ENCODE data around the gene BASP1. TPM values are rescaled to one million over a fixed set of nuclear protein-coding genes. Genes with fewer than 3 reads are reported as not detected.

Gene BASP1
- polyA plus RNA-seq, 3 donors from 2014 or later: 1.6 to 7.2 (median 5.3) TPM

GRCh38 chr5:17282283-17283120 lies 65.1 kb downstream of the BASP1 start:
- no peaks in the 10 kb centered on the region for H3K36me3 Mint-ChIP-seq
- peak overlapping the region in 1 of 6 donors; percentile 26 for H3K27ac Mint-ChIP-seq
- no peak overlapping the region for H3K4me3 Mint-ChIP-seq
- DNase-seq: no peak
- H3K9me3 Mint-ChIP-seq: peaks cover 5 to 48% (median 7%) of the 10 kb centered on the region in 6 donors
- H3K27me3 Mint-ChIP-seq (ENCODE audit: low read depth in 3 of 3): peaks cover 0 to 1% (median 0%) of the 10 kb centered on the region in 3 donors
- peaks cover 0 to 2% of the 10 kb centered on the region in 2 donors for H3K4me1 Mint-ChIP-seq

GRCh38 chr5:17283121-17283415 lies 65.6 kb downstream of the BASP1 start:
- Mint-ChIP-seq H3K9me3 (peaks cover 5 to 53% (median 9%) of the 10 kb centered on the region in 6 donors), H3K27ac (peak overlapping the region in 1 of 6 donors; percentile 26)

GRCh38 chr5:17287501-17288155 lies 70.2 kb downstream of the BASP1 start:
- Mint-ChIP-seq H3K27ac (no peak overlapping the region), H3K27me3 (ENCODE audit: low read depth in 3 of 3) (peaks cover 0 to 8% (median 2%) of the 10 kb centered on the region in 3 donors), H3K4me1 (peaks cover 0 to 2% of the 10 kb centered on the region in 2 donors), H3K4me3 (no peak overlapping the region), H3K36me3 (peaks cover 0 to 5% (median 0%) of the 10 kb centered on the region in 3 donors), H3K9me3 (peaks cover 8 to 52% (median 22%) of the 10 kb centered on the region in 6 donors)
- no peak for DNase-seq

More at GRCh38 chr5:17283121-17283415, 65.6 kb downstream of the BASP1 start:
- peaks cover 0 to 4% (median 1%) of the 10 kb centered on the region in 3 donors for H3K27me3 Mint-ChIP-seq (ENCODE audit: low read depth in 3 of 3)
- no peak for DNase-seq
- no peak overlapping the region for H3K4me3 Mint-ChIP-seq
- H3K4me1 Mint-ChIP-seq: peaks cover 0 to 2% of the 10 kb centered on the region in 2 donors
- peaks cover 0 to 2% (median 0%) of the 10 kb centered on the region in 3 donors for H3K36me3 Mint-ChIP-seq

GRCh38 chr5:17288570-17288969 lies 71.1 kb downstream of the BASP1 start:
- no peak for DNase-seq
- H3K27me3 Mint-ChIP-seq (ENCODE audit: low read depth in 3 of 3): peaks cover 0 to 10% (median 2%) of the 10 kb centered on the region in 3 donors
- H3K4me3 Mint-ChIP-seq: no peak overlapping the region
- no peak overlapping the region for H3K27ac Mint-ChIP-seq
- H3K36me3 Mint-ChIP-seq: peaks cover 0 to 5% (median 0%) of the 10 kb centered on the region in 3 donors
- no peaks in the 10 kb centered on the region for H3K4me1 Mint-ChIP-seq
- peaks cover 8 to 46% (median 22%) of the 10 kb centered on the region in 6 donors for H3K9me3 Mint-ChIP-seq

GRCh38 chr5:17289681-17290539 lies 72.5 kb downstream of the BASP1 start:
- Mint-ChIP-seq H3K4me3 (no peak overlapping the region), H3K27ac (no peak overlapping the region), H3K4me1 (no peaks in the 10 kb centered on the region), H3K27me3 (ENCODE audit: low read depth in 3 of 3) (peaks cover 0 to 10% (median 2%) of the 10 kb centered on the region in 3 donors), H3K9me3 (peaks cover 8 to 35% (median 20%) of the 10 kb centered on the region in 6 donors), H3K36me3 (peaks cover 0 to 5% (median 0%) of the 10 kb centered on the region in 3 donors)
- DNase-seq: no peak

- no peak for DNase-seq
- Mint-ChIP-seq H3K27me3 (ENCODE audit: low read depth in 3 of 3) (peaks cover 0 to 10% (median 2%) of the 10 kb centered on the region in 3 donors), H3K36me3 (peaks cover 0 to 5% (median 0%) of the 10 kb centered on the region in 3 donors), H3K27ac (no peak overlapping the region), H3K9me3 (peaks cover 8 to 29% (median 21%) of the 10 kb centered on the region in 6 donors), H3K4me1 (no peaks in the 10 kb centered on the region), H3K4me3 (no peak overlapping the region)
Measured at GRCh38 chr5:17290540-17290974, 73.1 kb downstream of the BASP1 start.

- Mint-ChIP-seq H3K4me1 (no peaks in the 10 kb centered on the region), H3K9me3 (peaks cover 7 to 20% (median 18%) of the 10 kb centered on the region in 6 donors), H3K4me3 (no peak overlapping the region), H3K36me3 (peaks cover 0 to 5% (median 0%) of the 10 kb centered on the region in 3 donors), H3K27me3 (ENCODE audit: low read depth in 3 of 3) (peaks cover 0 to 8% (median 2%) of the 10 kb centered on the region in 3 donors), H3K27ac (no peak overlapping the region)
- no peak for DNase-seq
Measured at GRCh38 chr5:17292434-17293015, 75.1 kb downstream of the BASP1 start.

- H3K4me3 Mint-ChIP-seq: no peak overlapping the region
- peaks cover 0 to 1% (median 0%) of the 10 kb centered on the region in 3 donors for H3K27me3 Mint-ChIP-seq (ENCODE audit: low read depth in 3 of 3)
- no peak overlapping the region for H3K27ac Mint-ChIP-seq
- H3K4me1 Mint-ChIP-seq: no peaks in the 10 kb centered on the region
- H3K9me3 Mint-ChIP-seq: peaks cover 7 to 17% (median 11%) of the 10 kb centered on the region in 6 donors
- H3K36me3 Mint-ChIP-seq: no peaks in the 10 kb centered on the region
- no peak for DNase-seq
Measured at GRCh38 chr5:17294639-17295311, 77.3 kb downstream of the BASP1 start.

GRCh38 chr5:17295671-17296070 lies 78.2 kb downstream of the BASP1 start:
- H3K27ac Mint-ChIP-seq: no peak overlapping the region
- no peaks in the 10 kb centered on the region for H3K4me1 Mint-ChIP-seq
- H3K4me3 Mint-ChIP-seq: no peak overlapping the region
- peaks cover 0 to 1% (median 0%) of the 10 kb centered on the region in 3 donors for H3K27me3 Mint-ChIP-seq (ENCODE audit: low read depth in 3 of 3)
- peaks cover 7 to 16% (median 13%) of the 10 kb centered on the region in 6 donors for H3K9me3 Mint-ChIP-seq
- no peak for DNase-seq
- no peaks in the 10 kb centered on the region for H3K36me3 Mint-ChIP-seq

GRCh38 chr5:17302106-17302505 lies 84.7 kb downstream of the BASP1 start:
- peaks cover 4 to 26% (median 10%) of the 10 kb centered on the region in 6 donors for H3K9me3 Mint-ChIP-seq
- H3K27ac Mint-ChIP-seq: no peak overlapping the region
- H3K36me3 Mint-ChIP-seq: no peaks in the 10 kb centered on the region
- H3K27me3 Mint-ChIP-seq (ENCODE audit: low read depth in 3 of 3): peaks cover 0 to 2% (median 0%) of the 10 kb centered on the region in 3 donors
- no peaks in the 10 kb centered on the region for H3K4me1 Mint-ChIP-seq
- H3K4me3 Mint-ChIP-seq: no peak overlapping the region
- DNase-seq: no peak

GRCh38 chr5:17302604-17303003 lies 85.2 kb downstream of the BASP1 start:
- Mint-ChIP-seq H3K4me1 (no peaks in the 10 kb centered on the region), H3K27me3 (ENCODE audit: low read depth in 3 of 3) (peaks cover 0 to 2% (median 0%) of the 10 kb centered on the region in 3 donors), H3K27ac (no peak overlapping the region), H3K9me3 (peaks cover 4 to 26% (median 12%) of the 10 kb centered on the region in 6 donors), H3K4me3 (no peak overlapping the region), H3K36me3 (no peaks in the 10 kb centered on the region)
- no peak for DNase-seq

- Mint-ChIP-seq H3K27me3 (ENCODE audit: low read depth in 3 of 3) (peaks cover 0 to 2% (median 0%) of the 10 kb centered on the region in 3 donors), H3K36me3 (no peaks in the 10 kb centered on the region), H3K9me3 (peaks cover 0 to 19% (median 11%) of the 10 kb centered on the region in 6 donors), H3K4me1 (no peaks in the 10 kb centered on the region), H3K4me3 (no peak overlapping the region), H3K27ac (no peak overlapping the region)
- no peak for DNase-seq
Measured at GRCh38 chr5:17304282-17304681, 86.9 kb downstream of the BASP1 start.
